Fibroblast of villous mesenchyme (primary cell): ENCODE data around the gene NGEF. TPM values are rescaled to one million over a fixed set of nuclear protein-coding genes. Genes with fewer than 3 reads are reported as not detected.
A peak's percentile ranks its signal among the peaks of the same experiment; 100 is the strongest.
"Not testable (repeated sequence)": the region's sequence is repeated elsewhere in the genome, so short reads cannot be mapped to it uniquely, and the experiment has no call there.

Experiments
- DNase-seq: peaks from one replicate; pipeline ENCODE4 v3.0.0-alpha.2; 2010; ENCODE audit warnings: low read depth
- H3K4me3 ChIP-seq: 2 replicates; pipeline ENCODE4 v1.5.1; 2011; ENCODE audit warnings: low read depth, mild to moderate bottlenecking, low read length
- total RNA-seq: library from RNA; depleted of rRNA; stranded (reverse); fragments of >200 nt; gene quantifications from 2 replicates; pipeline ENCODE4 v1.2.3, GENCODE V29; 2012
- TF ChIP-seq, protein P1 (sequence below): IDR thresholded peaks from 2 replicates; pipeline ENCODE4 v1.5.1; 2012; ENCODE audit warnings: low read depth, mild to moderate bottlenecking, low read length; ENCODE audit not compliant: insufficient read depth

The NGEF gene
- total RNA-seq, 1 donor = 0.86 TPM

DNA sequence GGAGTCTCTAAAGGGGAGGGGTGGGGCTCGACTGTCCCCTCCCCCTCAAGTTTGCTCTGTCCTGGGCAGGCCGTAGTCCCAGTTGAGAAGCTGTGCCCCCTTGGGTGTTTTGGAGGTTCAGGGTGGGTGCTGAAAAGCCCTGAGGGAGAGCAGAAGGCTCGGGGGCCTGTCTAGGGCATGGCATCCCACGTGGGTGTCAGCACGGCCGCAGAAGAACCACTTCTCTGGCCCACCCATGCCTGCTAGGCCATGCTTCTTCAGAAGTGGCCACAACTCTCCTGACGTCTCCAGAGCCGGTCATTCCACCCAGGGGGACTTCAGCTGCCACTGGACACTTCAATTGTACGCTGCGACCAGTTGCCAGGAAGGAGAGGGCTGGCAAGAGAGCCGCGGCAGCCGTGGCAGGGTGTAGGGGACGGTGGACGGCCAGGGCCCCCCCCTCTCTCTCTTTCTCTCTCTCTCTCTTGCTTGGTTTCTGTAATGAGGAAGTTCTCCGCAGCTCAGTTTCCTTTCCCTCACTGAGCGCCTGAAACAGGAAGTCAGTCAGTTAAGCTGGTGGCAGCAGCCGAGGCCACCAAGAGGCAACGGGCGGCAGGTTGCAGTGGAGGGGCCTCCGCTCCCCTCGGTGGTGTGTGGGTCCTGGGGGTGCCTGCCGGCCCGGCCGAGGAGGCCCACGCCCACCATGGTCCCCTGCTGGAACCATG is 46.9 kb upstream of the NGEF start, which contains the start of gene INPP5D:
Gene INPP5D, plus strand, starts transcription at position 546 of the 704 bp plus-strand sequence. Its CDS starts 137 bp downstream, at position 683.
- DNase-seq = no peak

DNA sequence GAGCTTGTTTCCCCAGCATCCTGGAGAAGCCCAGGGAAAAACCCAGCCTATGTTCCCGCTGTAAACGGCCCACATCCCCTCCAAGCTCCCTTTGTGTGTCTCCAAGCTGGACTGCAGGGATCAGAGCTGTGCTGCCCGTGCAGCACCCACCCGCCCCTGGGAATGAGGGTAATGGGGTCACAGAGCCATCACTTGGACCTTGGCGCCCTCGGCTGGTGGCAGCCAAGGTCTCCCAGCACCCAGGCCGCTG is 46.4 kb upstream of the NGEF start:
- DNase-seq = no peak
- no peak overlapping the region for H3K4me3 ChIP-seq
- TF ChIP-seq, protein P1, sequence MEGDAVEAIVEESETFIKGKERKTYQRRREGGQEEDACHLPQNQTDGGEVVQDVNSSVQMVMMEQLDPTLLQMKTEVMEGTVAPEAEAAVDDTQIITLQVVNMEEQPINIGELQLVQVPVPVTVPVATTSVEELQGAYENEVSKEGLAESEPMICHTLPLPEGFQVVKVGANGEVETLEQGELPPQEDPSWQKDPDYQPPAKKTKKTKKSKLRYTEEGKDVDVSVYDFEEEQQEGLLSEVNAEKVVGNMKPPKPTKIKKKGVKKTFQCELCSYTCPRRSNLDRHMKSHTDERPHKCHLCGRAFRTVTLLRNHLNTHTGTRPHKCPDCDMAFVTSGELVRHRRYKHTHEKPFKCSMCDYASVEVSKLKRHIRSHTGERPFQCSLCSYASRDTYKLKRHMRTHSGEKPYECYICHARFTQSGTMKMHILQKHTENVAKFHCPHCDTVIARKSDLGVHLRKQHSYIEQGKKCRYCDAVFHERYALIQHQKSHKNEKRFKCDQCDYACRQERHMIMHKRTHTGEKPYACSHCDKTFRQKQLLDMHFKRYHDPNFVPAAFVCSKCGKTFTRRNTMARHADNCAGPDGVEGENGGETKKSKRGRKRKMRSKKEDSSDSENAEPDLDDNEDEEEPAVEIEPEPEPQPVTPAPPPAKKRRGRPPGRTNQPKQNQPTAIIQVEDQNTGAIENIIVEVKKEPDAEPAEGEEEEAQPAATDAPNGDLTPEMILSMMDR = no peak

More for the DNA sequence above, 46.9 kb upstream of the NGEF start, which contains the start of gene INPP5D:
- no peak within 1 kb of the TSS for H3K4me3 ChIP-seq
- TF ChIP-seq, protein P1 = no peak

DNA sequence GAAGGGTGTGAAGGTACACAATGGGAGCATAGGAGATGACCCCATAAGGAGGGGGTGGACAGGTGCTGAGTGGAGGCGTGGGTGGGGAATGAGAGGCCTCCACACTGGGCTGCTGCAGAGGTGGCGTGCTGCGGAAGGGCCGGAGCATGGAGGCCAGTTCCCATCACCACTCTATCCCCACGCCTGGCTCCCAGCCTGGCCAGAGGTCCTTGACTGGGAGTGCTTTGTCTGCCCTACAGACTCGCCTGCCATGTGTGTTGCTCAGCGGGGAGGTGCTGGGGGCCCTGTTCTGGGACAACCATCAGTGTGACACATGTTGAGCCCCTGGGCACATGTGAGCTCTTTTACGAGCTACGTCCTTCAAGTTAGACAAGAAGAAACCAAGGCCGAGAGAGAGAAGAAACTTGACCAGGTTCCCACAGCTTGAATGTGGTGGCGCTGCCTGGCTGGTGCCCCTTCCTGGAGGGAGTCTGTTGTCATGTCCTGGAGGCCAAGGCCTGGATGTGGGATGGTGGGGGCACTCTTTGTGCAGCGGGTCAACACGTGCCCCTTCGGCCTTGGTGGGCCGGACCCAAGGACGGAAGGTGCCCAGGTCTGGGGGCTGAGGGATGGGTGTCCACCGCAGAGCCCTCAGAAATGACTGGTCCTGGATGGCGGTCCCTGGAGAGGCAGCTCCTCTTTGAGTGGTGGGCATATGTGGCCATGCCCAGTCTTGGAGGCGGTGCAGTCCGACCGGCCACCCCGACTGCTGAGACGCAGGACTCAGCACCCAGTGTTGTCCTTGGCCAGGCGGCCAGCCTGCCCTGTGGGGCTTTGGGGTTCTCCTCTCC is 45.9 kb upstream of the NGEF start:
- TF ChIP-seq, protein P1 = no peak

DNA sequence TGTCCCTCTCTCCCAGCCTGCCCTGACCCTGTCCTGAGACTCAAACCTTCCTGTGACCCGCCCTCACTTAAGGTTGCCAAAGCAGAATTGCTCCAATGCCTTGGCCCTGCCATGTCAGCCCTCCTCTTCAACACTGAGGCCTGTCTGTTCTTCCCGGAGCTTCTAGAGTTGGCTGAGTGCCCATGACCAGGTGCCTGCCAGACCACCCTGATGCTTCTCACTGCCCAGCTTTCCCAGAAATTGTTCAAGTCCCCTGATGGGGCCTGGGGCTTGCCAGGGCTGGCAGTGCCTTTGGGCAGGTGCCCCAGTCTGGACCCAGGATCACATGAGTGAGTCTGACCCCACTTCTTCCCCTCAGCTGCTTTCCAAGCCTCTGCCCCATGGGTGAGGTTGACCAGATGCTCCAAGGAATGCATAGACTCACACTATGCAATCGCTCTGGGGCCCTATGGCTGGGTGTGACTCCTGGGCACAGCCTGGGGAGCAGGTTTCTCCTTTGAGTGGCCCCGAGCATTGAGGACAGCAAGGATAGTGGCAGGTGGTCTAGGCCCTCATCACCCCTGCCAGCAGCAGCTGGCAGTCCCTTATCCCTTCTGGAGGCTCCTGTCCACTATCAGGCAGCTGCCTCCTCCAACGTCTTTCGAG is 44.0 kb upstream of the NGEF start:
- no peak overlapping the region for H3K4me3 ChIP-seq
- no peak for DNase-seq
- TF ChIP-seq, protein P1 = no peak

More for the DNA sequence above, 45.9 kb upstream of the NGEF start:
- DNase-seq = no peak
- no peak overlapping the region for H3K4me3 ChIP-seq

DNA sequence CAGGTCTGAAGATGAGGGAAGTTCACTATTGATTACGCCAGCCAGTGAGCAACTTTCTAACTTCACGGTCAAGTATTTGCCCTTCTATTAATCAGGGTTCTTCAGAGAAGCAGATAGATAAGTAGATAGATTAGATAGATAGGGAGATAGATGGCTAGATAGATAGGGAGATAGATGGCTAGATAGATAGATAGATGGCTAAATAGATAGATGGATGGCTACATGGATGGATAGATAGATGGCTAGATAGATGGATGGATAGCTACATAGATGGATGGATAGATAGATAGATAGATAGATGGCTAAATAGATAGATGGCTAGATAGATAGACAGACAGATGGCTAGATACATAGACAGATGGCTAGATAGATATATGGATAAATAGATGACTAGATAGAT is 42.3 kb upstream of the NGEF start:
- TF ChIP-seq, protein P1 = no peak
- no peak for DNase-seq
- no peak overlapping the region for H3K4me3 ChIP-seq

DNA sequence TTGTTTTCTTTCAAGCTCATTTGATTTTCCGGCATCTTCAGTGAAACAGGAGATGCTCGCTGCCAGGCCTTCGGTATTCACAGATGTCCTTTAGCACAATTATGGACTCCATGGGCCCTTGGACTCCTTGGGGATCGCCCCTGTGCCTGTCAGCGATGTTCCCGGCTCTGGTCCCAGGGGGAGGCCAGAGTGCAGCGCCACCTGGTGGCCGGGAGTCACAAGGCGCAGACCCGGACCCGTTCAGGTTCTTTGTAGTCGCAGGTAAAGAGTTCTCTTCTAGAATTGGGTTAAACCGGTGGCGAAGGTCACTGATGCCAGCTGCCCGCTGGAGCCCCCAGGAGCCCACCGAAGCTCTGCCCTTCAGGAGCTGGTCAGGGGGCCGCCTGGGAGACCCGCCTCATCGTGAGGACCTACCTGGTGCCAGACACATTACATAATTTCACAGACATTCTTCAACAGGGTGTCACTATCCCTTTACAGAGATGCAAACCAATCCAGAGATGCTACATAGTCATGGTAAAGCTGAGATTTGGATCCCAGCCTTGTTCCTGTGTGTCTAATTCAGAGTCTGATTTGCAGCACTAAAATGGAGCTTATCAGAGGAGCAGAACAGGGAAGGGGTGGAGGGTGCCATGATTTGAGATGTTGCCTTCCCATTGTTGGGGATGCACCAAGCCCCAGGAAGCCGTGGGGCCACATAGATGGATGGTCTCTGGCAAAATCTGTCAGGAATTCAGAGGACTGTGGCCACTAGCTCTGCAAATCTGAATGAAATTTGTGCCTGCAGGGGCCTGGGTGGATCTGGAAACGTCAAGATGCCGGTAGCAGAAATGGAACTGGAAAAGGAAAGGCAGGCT is 41.1 kb upstream of the NGEF start:
- TF ChIP-seq, protein P1 = peak; percentile 88
- no peak overlapping the region for H3K4me3 ChIP-seq
- peak; percentile 48 for DNase-seq

DNA sequence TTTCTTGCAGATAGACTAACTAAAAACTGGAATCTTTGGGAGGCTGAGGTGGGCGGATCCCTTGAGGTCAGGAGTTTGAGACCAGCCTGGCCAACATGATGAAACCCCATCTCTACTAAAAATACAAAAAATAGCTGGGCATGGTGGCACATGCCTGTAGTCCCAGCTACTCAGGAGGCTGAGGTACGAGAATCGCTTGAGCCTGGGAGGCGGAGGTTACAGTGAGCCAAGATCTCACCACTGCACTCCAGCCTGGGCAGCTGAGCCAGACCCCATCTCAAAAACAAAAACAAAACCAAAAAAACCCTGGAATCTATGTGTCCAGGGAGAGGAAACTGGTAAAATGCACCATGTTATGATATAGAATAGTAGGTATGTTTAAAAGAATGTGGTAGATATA is 39.5 kb upstream of the NGEF start:
- DNase-seq, H3K4me3 ChIP-seq: not testable (repeated sequence)
